Measurements from ENCODE around the gene RBM46. TPM values are rescaled to one million over a fixed set of nuclear protein-coding genes. Genes with fewer than 3 reads are reported as not detected.

RBM46 gene
- total and polyA plus RNA-seq, 10 of the 15 experiments (the other 5 are each of a cell fraction or from before 2014, with no cell fraction given), result not detected

- BruUV-seq (replicated peaks), result no TSS peak
- ChIA-PET SMC1A (ENCODE audit: uncharacterized antibody, unreplicated experiment) (no interaction called here), RAD21 (ENCODE audit: unreplicated experiment) (no interaction called here), CTCF (interaction anchor here (0.5 kb wide), 1 partner anchor 237 kb away, joined by 3 read pairs; no protein-coding TSS in a partner anchor), POLR2A (no interaction called here)
- Histone ChIP-seq H3K4me3 (no peak overlapping the region), H3K27me3 (replicated peaks in 1 of 2; ENCODE audit: control insufficient read depth in 2 of 2, insufficient read depth in 2 of 2, low read length in 1 of 2) (peaks cover 7 to 12% of the 10 kb centered on the region in 2 experiments), H3K79me2 (ENCODE audit: control insufficient read depth, insufficient read depth, low read length) (no peaks in the 10 kb centered on the region), H3K27ac (ENCODE audit: control insufficient read depth, insufficient read depth) (no peak overlapping the region), H2AFZ (ENCODE audit: control insufficient read depth, low read depth, low read length) (no peak overlapping the region), H3K36me3 (ENCODE audit: control insufficient read depth in 2 of 2, insufficient read depth in 2 of 2, low read length in 1 of 2) (no peaks in the 10 kb centered on the region), H3K4me2 (ENCODE audit: control insufficient read depth, insufficient read depth) (no peak overlapping the region), H3K4me1 (ENCODE audit: control insufficient read depth, insufficient read depth, low read length) (no peaks in the 10 kb centered on the region), H3K9me3 (replicated peaks; ENCODE audit: control insufficient read depth, insufficient read depth, low read length) (no peaks in the 10 kb centered on the region), H3K9ac (ENCODE audit: control insufficient read depth, insufficient read depth, low read length) (no peak overlapping the region), H4K20me1 (ENCODE audit: control insufficient read depth, insufficient read depth) (no peaks in the 10 kb centered on the region)
- TF ChIP-seq REST (IDR thresholded peaks at IDR 0.05; ENCODE audit: low read depth, low read length), result no peak
- ATAC-seq (no peak), DNase-seq (ENCODE audit: low read depth, low spot score) (no peak), FAIRE-seq (no peak)
- in situ Hi-C loops (cut with MboI), result no loop called here
- 41% methylated on average over 20 of the region's 20 CpGs for WGBS (ENCODE audit: insufficient coverage, insufficient replicate concordance, low lambda C conversion rate, missing lambda C conversion rate)
- intact Hi-C loops (cut with micrococcal nuclease; ENCODE audit: unreplicated experiment), result no loop called here
These were observed 39.9 kb upstream of the RBM46 start for GRCh38 chr4:154741131-154741665.
